Measurements from ENCODE around the gene KNTC1.
"Not testable (repeated sequence)": the region's sequence is repeated elsewhere in the genome, so short reads cannot be mapped to it uniquely, and the experiment has no call there.

The KNTC1 gene

GRCh38 chr12:122526683-122527477, at the start of gene KNTC1, which contains the start of gene RSRC2:
Gene KNTC1, plus strand, starts transcription at chr12:122527249. Its CDS starts 2,815 bp downstream, at chr12:122530064.
Gene RSRC2, minus strand, starts transcription at chr12:122526936. Its CDS starts 83 bp downstream, at chr12:122526853.
- FAIRE-seq: peak; percentile 73

- FAIRE-seq: no peak
Observed at GRCh38 chr12:122480753-122481152, 46.3 kb upstream of the KNTC1 start.

- FAIRE-seq: no peak
Observed at GRCh38 chr12:122481861-122482260, 45.2 kb upstream of the KNTC1 start.

GRCh38 chr12:122483969-122484368, 43.1 kb upstream of the KNTC1 start:
- FAIRE-seq: no peak

GRCh38 chr12:122484385-122484784, 42.7 kb upstream of the KNTC1 start:
- not testable (repeated sequence) for FAIRE-seq

- not testable (repeated sequence) for FAIRE-seq
Observed at GRCh38 chr12:122486360-122486759, 40.7 kb upstream of the KNTC1 start.

- no peak for FAIRE-seq
Observed at GRCh38 chr12:122486805-122487426, 40.1 kb upstream of the KNTC1 start.

- FAIRE-seq: not testable (repeated sequence)
Observed at GRCh38 chr12:122487807-122488206, 39.2 kb upstream of the KNTC1 start.

- FAIRE-seq: no peak
Observed at GRCh38 chr12:122489038-122489437, 38.0 kb upstream of the KNTC1 start.

- no peak for FAIRE-seq
Observed at GRCh38 chr12:122491991-122492390, 35.1 kb upstream of the KNTC1 start.

- not testable (repeated sequence) for FAIRE-seq
Observed at GRCh38 chr12:122493222-122493621, 33.8 kb upstream of the KNTC1 start.

GRCh38 chr12:122495258-122495657, 31.8 kb upstream of the KNTC1 start:
- FAIRE-seq: no peak

GRCh38 chr12:122499991-122500684, 26.9 kb upstream of the KNTC1 start:
- no peak for FAIRE-seq

- no peak for FAIRE-seq
Observed at GRCh38 chr12:122500685-122501488, 26.2 kb upstream of the KNTC1 start, which contains the start of gene ZCCHC8. Gene ZCCHC8, minus strand, starts transcription at chr12:122500932. Its CDS starts 92 bp downstream, at chr12:122500840.

- FAIRE-seq: no peak
Observed at GRCh38 chr12:122501489-122501989, 25.5 kb upstream of the KNTC1 start.

- FAIRE-seq: no peak
Observed at GRCh38 chr12:122503147-122503751, 23.8 kb upstream of the KNTC1 start.

GRCh38 chr12:122503783-122504590, 23.1 kb upstream of the KNTC1 start:
- FAIRE-seq: no peak

- FAIRE-seq: no peak
Observed at GRCh38 chr12:122505419-122506051, 21.5 kb upstream of the KNTC1 start.

GRCh38 chr12:122506393-122506938, 20.6 kb upstream of the KNTC1 start:
- no peak for FAIRE-seq

- FAIRE-seq: no peak
Observed at GRCh38 chr12:122508163-122508562, 18.9 kb upstream of the KNTC1 start.

Measured in colon (tissue), 2 donors.